C1 segment of cervical spinal cord (tissue), 14 donors: ENCODE data around the gene RHOH.
"Not testable (repeated sequence)": the region's sequence is repeated elsewhere in the genome, so short reads cannot be mapped to it uniquely, and the experiment has no call there.

Experiments used
- DNase-seq, 14 donors: peaks; one replicate each; lab custom pipeline; 2025; lab: John Stamatoyannopoulos, UW

Gene RHOH

GRCh38 chr4:40292313-40292759, 95.5 kb downstream of the RHOH start:
- DNase-seq: no peak

DNA sequence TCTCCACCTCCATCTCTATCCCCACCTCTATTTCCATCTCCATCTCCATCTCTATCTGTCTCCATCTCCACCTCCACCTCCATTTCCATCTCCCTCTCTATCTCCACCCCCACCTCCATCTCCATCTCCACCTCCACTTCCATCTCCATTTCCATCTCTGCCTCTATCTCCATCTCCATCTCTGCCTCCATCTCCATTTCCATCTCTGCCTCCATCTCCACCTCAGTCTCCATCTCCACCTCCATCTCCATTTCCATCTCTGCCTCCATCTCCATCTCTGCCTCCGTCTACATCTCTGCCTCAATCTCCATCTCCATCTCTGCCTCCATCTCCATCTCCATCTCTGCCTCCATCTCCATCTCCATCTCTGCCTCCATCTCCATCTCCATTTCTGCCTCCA, 97.5 kb downstream of the RHOH start:
- DNase-seq: no peak

DNA sequence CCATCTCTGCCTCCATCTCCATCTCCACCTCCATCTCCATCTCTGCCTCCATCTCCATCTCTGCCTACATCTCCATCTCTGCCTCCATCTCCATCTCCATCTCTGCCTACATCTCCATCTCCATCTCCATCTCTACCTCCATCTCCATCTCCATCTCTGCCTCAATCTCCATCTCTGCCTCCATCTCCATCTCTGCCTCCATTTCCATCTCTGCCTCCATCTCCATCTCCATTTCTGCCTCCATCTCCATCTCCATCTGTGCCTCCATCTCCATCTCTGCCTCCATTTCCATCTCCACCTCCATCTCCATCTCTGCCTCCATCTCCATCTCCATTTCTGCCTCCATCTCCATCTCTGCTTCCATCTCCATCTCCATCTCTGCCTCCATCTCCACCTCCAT, 98.2 kb downstream of the RHOH start:
- DNase-seq: not testable (repeated sequence)

- DNase-seq: no peak
Observed at GRCh38 chr4:40295572-40295971, 98.7 kb downstream of the RHOH start.
